Cardiac fibroblast (primary cell): ENCODE data around the gene NUDT14.
A peak's percentile ranks its signal among the peaks of the same experiment; 100 is the strongest.

Experiments used
- DNase-seq, 2 donors: peaks; one replicate each; pipeline versions ENCODE4 v3.0.0 to v3.0.0-alpha.2; 2010; ENCODE audit warnings: low read depth in 2 of 2
- H3K4me3 ChIP-seq, 2 donors: replicated peaks in 1 of 2; 1 replicate in 1 of 2; 2 replicates in 1 of 2; pipeline ENCODE4 v1.5.1; 2011; ENCODE audit warnings: low read depth in 2 of 2, low read length in 2 of 2, mild to moderate bottlenecking in 2 of 2, moderate library complexity in 1 of 2
- CTCF ChIP-seq: IDR thresholded peaks from one replicate; pipeline ENCODE4 v1.5.1; 2011; ENCODE audit warnings: low read depth, mild to moderate bottlenecking, low read length, inconsistent platforms

The NUDT14 gene

GRCh38 chr14:105171004-105171673 lies 10.0 kb downstream of the NUDT14 start:
- TF ChIP-seq CTCF, result no peak
- no peak overlapping the region for H3K4me3 ChIP-seq

GRCh38 chr14:105169776-105170655 lies 11.1 kb downstream of the NUDT14 start:
- TF ChIP-seq CTCF, result no peak
- DNase-seq, result no peak
- H3K4me3 ChIP-seq, result no peak overlapping the region

More at GRCh38 chr14:105171004-105171673, 10.0 kb downstream of the NUDT14 start:
- peak in 1 of 2 donors; percentile 18 for DNase-seq

- H3K4me3 ChIP-seq, result no peak overlapping the region
- no peak for DNase-seq
Observed at GRCh38 chr14:105168979-105169507, 12.1 kb downstream of the NUDT14 start.

GRCh38 chr14:105168496-105168978 lies 12.6 kb downstream of the NUDT14 start, which contains the start of gene JAG2:
TSS of gene JAG2 (minus strand) at chr14:105168776. CDS start at chr14:105168420, 356 bp downstream.
- no peak within 1 kb of the TSS for H3K4me3 ChIP-seq
- no peak for TF ChIP-seq CTCF
- DNase-seq, result peak in 1 of 2 donors; percentile 36

More at GRCh38 chr14:105168979-105169507, 12.1 kb downstream of the NUDT14 start:
- TF ChIP-seq CTCF, result peak; percentile 30

- DNase-seq, result no peak
- no peak overlapping the region for H3K4me3 ChIP-seq
- no peak for TF ChIP-seq CTCF
Observed at GRCh38 chr14:105168093-105168420, 13.1 kb downstream of the NUDT14 start.

- TF ChIP-seq CTCF, result no peak
- no peak for DNase-seq
- H3K4me3 ChIP-seq, result no peak overlapping the region
Observed at GRCh38 chr14:105167303-105168092, 13.6 kb downstream of the NUDT14 start.
